ENCODE data around the gene ACKR3. TPM values are rescaled to one million over a fixed set of nuclear protein-coding genes. Genes with fewer than 3 reads are reported as not detected.

Gene ACKR3
- polyA plus RNA-seq, 1 donor from 2014 or later: 1.7 TPM

- no peaks in the 10 kb centered on the region for H3K79me2 ChIP-seq (replicated peaks; ENCODE audit: insufficient read depth, low read length)
- H3K9me3 ChIP-seq (ENCODE audit: low read length): no peaks in the 10 kb centered on the region
- H3K27me3 ChIP-seq (ENCODE audit: insufficient read depth, low read depth, low read length): no peaks in the 10 kb centered on the region
- no peak overlapping the region for H3K4me2 ChIP-seq (ENCODE audit: low read length)
- no peak overlapping the region for H2AFZ ChIP-seq (ENCODE audit: low read depth, low read length)
- no peaks in the 10 kb centered on the region for H3K9me2 ChIP-seq (ENCODE audit: insufficient read depth, low read length)
- H3F3A ChIP-seq (ENCODE audit: insufficient read depth, low read length, poor library complexity, severe bottlenecking): no peaks in the 10 kb centered on the region
- TF ChIP-seq SMC3 (conservative IDR thresholded peaks at IDR 0.05; ENCODE audit: poor library complexity): no peak
- TF ChIP-seq CTCF (IDR thresholded peaks at IDR 0.05; ENCODE audit: poor library complexity, severe bottlenecking): no peak
- TF ChIP-seq EZH2 (IDR thresholded peaks at IDR 0.05; ENCODE audit: borderline replicate concordance, insufficient read depth, low read length, poor library complexity, severe bottlenecking): no peak
- TF ChIP-seq EP300 (conservative IDR thresholded peaks at IDR 0.05; ENCODE audit: poor library complexity, severe bottlenecking): no peak
- TF ChIP-seq RAD21 (conservative IDR thresholded peaks at IDR 0.05): no peak
- TF ChIP-seq TAF1 (IDR thresholded peaks at IDR 0.05; ENCODE audit: low read depth): no peak
- TF ChIP-seq REST (IDR thresholded peaks at IDR 0.05; ENCODE audit: borderline replicate concordance): no peak
- TF ChIP-seq MXI1 (conservative IDR thresholded peaks at IDR 0.05; ENCODE audit: poor library complexity, severe bottlenecking): no peak
- TF ChIP-seq POLR2AphosphoS5 (IDR thresholded peaks at IDR 0.05): no peak
- H3K36me3 ChIP-seq (ENCODE audit: insufficient read depth, low read length): no peaks in the 10 kb centered on the region
- no peak overlapping the region for H3K9ac ChIP-seq (ENCODE audit: low read length)
- no peak overlapping the region for H3K27ac ChIP-seq (ENCODE audit: low read length)
- H4K20me1 ChIP-seq (ENCODE audit: insufficient read depth): no peaks in the 10 kb centered on the region
- H3K4me3 ChIP-seq (ENCODE audit: low read length): no peak overlapping the region
Measured at GRCh38 chr2:236531195-236531594, 38.4 kb upstream of the ACKR3 start.

- Histone ChIP-seq H3K4me2 (ENCODE audit: low read length) (no peak overlapping the region), H3K9me3 (ENCODE audit: low read length) (no peaks in the 10 kb centered on the region), H3K9ac (ENCODE audit: low read length) (no peak overlapping the region), H3K27ac (ENCODE audit: low read length) (no peak overlapping the region), H3K4me3 (ENCODE audit: low read length) (no peak overlapping the region), H3K79me2 (replicated peaks; ENCODE audit: insufficient read depth, low read length) (no peaks in the 10 kb centered on the region), H3K36me3 (ENCODE audit: insufficient read depth, low read length) (no peaks in the 10 kb centered on the region), H3K27me3 (ENCODE audit: insufficient read depth, low read depth, low read length) (no peaks in the 10 kb centered on the region), H3F3A (ENCODE audit: insufficient read depth, low read length, poor library complexity, severe bottlenecking) (no peaks in the 10 kb centered on the region), H2AFZ (ENCODE audit: low read depth, low read length) (no peak overlapping the region), H3K9me2 (ENCODE audit: insufficient read depth, low read length) (no peaks in the 10 kb centered on the region), H4K20me1 (ENCODE audit: insufficient read depth) (no peaks in the 10 kb centered on the region)
- TF ChIP-seq POLR2AphosphoS5 (IDR thresholded peaks at IDR 0.05): no peak
- no peak for TF ChIP-seq SMC3 (conservative IDR thresholded peaks at IDR 0.05; ENCODE audit: poor library complexity)
- no peak for TF ChIP-seq EZH2 (IDR thresholded peaks at IDR 0.05; ENCODE audit: borderline replicate concordance, insufficient read depth, low read length, poor library complexity, severe bottlenecking)
- no peak for TF ChIP-seq RAD21 (conservative IDR thresholded peaks at IDR 0.05)
- no peak for TF ChIP-seq CTCF (IDR thresholded peaks at IDR 0.05; ENCODE audit: poor library complexity, severe bottlenecking)
- TF ChIP-seq EP300 (conservative IDR thresholded peaks at IDR 0.05; ENCODE audit: poor library complexity, severe bottlenecking): no peak
- TF ChIP-seq REST (IDR thresholded peaks at IDR 0.05; ENCODE audit: borderline replicate concordance): no peak
- TF ChIP-seq TAF1 (IDR thresholded peaks at IDR 0.05; ENCODE audit: low read depth): no peak
- no peak for TF ChIP-seq MXI1 (conservative IDR thresholded peaks at IDR 0.05; ENCODE audit: poor library complexity, severe bottlenecking)
Measured at GRCh38 chr2:236531996-236532395, 37.6 kb upstream of the ACKR3 start.
